Activated CD4-positive, CD25-positive, alpha-beta regulatory T cell treated with anti-CD3 and anti-CD28 coated beads, Interleukin-2, amount 50 U/mL, for 16 hours (primary cell): ENCODE measurements around the gene ARHGEF38.

ENCODE experiments used
- DNase-seq: peaks from one replicate; pipeline ENCODE4 v3.0.0-alpha.2; 2020; ENCODE audit warnings: low read depth, low spot score

ARHGEF38 gene, protein sequence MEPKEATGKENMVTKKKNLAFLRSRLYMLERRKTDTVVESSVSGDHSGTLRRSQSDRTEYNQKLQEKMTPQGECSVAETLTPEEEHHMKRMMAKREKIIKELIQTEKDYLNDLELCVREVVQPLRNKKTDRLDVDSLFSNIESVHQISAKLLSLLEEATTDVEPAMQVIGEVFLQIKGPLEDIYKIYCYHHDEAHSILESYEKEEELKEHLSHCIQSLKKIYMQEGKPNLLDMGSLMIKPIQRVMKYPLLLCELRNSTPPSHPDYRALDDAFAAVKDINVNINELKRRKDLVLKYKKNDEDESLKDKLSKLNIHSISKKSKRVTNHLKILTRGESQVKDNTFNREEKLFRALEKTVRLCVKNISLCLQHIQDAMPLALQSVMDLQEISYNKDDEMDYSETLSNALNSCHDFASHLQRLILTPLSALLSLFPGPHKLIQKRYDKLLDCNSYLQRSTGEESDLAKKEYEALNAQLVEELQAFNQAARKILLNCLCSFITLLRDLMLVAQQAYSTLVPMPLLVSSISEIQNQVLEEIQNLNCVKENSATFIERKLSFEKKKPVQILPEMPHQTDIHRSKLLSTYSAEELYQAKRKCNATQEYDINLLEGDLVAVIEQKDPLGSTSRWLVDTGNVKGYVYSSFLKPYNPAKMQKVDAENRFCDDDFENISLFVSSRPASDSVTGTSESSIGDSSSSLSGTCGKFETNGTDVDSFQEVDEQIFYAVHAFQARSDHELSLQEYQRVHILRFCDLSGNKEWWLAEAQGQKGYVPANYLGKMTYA

DNA sequence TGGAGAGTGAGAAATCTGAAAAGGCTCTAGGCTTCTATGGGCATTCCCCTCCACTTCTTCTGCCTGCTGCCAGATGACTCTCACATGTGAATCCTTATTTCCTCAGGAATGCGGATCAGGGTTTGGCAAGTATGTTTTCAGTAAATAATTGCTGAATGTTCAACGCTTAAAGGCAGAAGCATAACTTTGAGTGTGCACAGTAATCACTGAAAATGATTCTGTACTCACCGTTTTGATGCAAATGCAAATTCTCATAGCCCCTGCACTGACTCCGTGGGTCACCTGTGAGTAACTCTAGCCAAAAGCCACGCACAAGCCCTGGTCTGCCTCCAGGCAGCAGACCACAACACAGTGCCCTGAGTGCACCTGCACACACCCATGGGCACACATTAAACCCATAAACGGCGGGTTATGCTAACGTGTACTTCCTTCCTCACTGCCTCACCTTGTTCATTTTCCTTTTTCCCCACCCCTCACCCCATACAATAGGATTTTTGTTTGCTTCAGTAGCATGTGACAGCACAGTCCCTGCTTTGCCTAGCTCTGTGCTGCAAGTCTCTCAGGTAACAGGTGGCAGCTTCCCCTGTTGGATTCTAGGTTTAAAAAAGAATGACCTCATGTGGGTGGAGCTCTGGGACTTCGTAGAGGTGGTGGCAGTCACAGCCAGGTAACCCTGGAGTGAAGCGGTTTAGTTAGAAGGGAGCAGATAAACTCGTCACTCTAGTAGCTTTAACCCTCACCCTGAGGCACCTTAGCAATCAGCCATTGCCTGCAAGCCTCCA lies at the start of gene ARHGEF38:
Gene ARHGEF38, plus strand, starts transcription at position 656 of the 782 bp plus-strand sequence. CDS start 146 bp downstream, outside the sequence.
- DNase-seq = no peak

DNA sequence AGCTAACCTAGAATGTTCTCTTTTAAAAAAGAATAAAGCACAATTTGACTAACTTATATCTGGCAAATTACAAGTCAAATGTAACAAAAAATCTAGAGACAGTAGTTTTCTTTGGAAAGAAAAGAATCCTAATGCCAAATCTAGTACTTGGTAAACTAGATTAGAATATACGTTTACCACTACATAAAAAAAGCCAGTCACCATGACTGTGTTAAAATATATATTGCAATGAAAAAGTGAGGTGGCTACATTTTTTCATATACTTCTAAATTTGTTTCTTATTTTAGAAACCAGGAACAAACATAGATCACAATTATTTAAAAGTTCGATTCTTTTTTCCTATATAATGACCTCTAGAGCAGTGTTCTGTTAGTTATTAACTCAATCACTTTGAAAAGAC lies 48.9 kb upstream of the ARHGEF38 start:
- no peak for DNase-seq

DNA sequence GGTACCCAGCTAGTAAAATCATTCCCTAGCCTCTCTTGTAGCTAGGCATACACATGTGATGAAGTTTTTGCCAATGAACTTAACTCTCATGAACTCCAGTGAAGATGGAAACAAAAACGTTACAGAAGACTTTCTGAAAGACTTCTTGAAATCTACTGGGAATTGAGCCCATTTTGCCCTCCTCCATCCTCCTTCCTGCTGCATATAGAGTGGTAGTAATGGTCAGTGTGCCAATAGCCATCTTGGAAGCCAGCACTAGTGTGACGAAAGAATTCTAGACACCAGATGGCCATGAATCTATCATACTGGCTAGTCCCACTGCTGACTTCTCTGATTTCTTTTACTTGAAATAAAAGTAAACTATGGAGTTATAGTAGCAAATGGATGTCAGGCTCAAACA lies 47.7 kb upstream of the ARHGEF38 start:
- no peak for DNase-seq

DNA sequence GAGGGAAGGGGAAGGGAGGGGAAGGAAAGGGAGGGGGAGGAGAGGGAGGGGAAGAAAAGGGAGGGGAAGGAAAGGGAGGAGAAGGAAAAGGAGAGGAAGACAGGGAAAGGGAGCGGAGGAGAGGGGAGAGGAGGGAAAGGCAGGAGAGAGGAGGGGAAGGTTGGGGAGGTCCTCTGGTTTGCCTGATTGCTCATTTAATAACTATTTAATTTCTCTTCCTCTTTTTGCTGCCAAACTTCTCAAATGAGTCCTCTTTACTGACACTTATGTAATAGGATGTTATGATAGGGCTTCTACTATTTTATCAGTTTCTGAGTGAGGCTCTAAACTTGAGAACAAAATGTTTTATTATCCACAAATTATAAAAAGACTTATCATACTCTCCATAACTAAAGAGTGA lies 43.1 kb upstream of the ARHGEF38 start:
- DNase-seq = no peak

DNA sequence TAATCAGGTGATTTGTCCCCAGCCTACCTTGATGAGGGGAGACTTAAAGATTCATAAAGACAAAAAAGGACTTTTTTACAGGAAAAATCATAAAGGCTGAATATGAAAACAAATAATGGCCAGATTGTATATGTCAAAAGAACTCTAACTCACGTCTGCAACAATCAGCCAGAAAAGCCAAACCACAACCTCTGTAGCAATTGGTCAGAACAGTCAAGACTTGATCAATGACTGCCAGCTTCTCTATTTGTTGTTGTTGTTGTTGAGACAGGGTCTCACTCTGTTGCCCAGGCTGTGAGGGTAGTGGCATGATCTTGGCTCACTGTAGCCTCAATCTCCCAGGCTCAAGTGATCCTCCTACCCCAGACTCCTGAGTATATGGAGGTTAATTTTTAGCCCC lies 42.7 kb upstream of the ARHGEF38 start:
- DNase-seq = no peak

DNA sequence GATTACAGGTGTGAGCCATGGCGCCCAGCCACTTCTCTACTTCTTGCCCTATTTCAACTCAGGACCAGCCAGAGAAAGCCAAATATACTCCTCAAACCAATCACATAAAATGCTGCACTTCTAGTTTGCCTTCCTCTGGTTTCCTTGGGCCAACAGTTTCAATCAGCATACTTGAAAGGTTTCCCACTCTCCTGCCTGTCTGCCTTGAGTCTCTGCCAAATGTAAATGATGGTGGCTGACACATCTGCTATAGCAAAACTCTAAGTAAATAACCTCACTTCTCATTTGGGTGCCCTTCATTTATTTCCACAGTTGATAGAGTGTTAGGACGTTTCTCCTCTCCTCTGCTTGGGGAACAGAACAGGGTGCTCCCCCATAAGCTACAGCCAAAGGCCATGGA lies 42.2 kb upstream of the ARHGEF38 start:
- no peak for DNase-seq

DNA sequence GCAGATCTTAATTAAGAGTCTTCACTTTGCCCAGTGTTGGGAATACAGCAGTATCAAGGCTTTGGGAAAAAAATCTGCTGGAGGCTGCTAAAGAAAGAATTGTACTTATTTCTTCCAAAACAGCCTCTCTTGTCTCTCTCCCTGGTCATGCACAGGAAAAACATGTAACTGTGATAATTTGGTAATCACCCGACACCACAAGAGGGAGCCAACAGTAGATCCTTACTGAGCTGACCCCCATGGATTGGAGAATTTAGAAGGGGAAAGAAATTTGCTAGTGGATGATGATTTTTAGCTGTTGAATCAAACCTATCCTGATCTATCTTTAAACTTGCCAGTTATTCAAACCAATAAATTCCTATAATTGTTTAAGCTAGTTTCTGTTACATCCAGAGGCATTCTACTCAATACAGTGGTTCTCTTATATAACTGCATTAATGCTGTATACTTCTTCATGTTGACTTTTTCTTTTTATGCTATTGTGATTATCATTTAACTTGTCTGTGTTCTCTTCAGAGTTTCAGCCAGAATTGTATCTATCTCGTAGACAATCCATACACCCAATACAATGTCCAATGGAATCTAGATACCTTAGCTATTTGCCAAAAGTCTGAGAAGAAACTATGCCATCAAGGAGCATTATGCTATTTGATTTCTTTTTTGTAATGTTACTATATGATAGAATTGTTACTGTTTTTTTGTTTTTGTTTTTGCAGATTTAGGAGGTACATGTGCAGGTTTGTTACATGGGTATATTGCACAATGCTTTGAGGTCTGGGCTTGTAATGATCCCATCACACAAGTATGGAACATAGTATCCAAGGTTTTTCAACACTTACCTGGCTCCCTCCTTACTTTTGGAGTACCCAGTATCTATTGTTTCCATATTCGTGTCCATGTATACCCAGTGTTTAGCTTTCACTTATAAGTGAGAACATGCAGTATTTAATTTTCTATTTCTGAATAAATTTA lies 31.3 kb upstream of the ARHGEF38 start:
- DNase-seq = no peak

DNA sequence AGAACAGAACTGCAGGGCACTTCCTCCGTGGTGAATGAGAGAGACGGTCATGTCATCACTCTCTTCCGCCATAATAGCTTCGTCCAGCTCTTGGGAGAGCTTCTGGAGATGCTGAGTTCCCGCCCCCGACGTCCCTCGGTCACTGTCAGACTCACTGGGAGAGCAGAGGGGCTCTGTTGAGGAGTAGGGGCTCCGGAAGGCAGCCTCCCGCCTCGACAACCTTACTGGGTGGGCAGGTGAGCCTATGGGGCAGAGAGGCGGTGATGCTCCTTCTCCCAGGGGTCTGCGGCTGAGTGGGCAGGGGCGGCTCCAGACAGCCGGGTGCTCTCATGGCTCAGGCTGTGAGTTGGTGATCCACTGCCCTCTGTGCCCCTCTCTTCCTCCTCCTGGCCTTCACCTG lies 25.8 kb upstream of the ARHGEF38 start:
- no peak for DNase-seq

DNA sequence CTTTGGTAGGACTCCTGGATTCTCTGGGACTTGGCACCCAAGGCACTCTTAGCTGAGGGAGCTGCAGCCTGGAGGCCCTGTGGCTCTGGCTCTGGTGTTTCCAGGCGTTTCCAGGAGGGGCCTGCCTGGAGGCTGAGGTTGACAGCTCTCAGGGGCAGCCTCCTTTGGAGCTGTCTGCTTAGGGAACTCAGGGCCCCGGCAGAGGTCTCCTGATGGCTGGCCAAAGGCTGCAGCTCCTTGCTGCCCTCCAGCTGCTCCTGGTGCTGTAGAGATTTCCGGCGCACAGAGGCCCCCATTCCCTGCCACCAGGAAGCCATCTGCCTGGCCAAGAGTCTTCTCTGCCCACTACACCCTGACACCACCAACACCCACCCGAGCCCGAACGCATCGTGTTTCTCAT lies 25.3 kb upstream of the ARHGEF38 start:
- DNase-seq = no peak

DNA sequence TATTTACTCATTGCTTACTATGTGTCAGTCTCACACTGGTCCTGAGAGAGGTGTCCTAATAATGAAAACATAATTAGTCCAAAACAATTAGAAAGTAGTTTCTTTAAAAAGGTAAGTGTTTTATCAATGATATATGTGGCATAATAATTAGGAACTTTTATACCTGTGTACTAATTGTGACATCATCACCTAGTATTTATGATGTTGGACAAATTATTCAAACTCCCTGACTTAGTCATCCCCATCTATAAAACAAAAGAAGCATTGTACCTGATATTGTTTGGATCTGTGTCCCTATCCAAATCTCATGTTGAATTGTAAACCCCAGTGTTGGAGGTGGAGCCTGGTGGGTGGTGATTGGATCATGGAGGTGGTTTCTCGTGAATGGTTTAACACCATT lies 15.8 kb upstream of the ARHGEF38 start:
- no peak for DNase-seq

DNA sequence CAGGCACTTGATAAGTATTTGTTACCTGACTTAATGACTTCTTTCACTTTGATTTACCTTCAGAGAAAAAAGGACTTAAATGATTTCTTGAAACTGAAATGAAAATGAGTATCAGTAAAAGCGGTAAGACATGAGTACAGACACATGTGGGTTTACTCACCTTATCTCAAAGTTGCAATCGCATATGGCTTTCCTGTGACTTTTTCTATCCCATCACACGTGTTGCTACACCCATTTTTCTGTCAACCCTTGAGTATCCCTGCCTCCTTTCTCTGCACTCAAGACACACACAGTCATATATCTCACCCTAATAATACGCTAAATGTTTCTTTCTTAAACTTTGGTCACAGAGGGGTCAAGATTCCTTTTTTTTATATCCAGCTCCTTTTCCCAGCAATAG lies 11.0 kb upstream of the ARHGEF38 start:
- no peak for DNase-seq

DNA sequence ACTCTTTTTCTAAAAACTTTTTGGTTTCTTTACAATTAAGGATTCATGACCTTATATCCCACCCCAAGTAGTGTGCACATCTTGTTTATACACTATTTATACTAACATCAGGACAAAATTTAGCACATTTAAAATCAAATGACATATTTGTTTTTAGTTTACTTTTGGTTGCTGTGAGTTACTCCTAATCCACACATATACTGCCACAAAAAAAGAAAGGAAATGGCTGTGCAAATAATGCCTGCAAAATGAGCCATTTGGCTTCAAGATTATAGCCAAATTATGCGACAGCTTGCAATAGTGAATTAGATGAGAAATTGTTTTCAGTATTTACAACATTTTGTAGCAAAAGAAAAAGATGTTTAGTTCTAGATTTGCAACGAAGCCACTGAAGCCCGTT lies 10.4 kb upstream of the ARHGEF38 start:
- no peak for DNase-seq

DNA sequence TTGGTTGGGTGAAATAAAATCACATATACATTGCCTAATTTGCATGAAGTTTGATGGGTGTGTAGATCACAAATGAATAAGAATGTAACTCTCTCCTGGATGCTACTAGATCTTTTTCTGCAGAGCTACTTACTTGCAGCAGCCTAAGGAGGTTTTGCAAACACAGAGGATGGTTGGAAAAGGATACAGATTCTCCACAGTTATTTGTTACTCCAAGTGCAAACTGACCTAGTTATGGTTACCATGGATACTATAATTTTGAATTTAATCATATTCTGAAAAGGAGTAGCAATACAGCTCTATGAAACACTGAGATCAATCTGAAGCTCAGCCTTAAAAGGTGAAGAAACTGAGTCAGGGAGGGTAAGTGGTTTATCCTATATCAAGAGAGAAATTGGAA lies 9.1 kb upstream of the ARHGEF38 start:
- DNase-seq = no peak

DNA sequence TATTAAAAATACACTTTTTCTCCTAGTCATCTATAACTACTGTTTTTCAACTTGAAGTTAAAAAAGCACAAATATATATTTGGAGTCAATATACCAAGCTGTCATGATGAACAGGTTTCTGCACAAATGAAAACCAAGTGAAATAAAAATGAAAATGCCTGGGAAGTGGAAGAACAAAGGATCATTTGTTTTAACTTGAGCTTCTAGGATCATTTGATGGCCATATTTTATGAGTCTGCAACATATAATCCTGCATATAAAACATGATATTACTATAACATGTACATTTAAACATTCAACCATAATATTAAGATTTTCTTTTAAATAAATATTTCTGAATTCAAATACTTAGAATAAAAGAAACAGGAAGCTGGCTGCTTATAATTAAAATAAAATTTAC lies 8.5 kb upstream of the ARHGEF38 start:
- no peak for DNase-seq

DNA sequence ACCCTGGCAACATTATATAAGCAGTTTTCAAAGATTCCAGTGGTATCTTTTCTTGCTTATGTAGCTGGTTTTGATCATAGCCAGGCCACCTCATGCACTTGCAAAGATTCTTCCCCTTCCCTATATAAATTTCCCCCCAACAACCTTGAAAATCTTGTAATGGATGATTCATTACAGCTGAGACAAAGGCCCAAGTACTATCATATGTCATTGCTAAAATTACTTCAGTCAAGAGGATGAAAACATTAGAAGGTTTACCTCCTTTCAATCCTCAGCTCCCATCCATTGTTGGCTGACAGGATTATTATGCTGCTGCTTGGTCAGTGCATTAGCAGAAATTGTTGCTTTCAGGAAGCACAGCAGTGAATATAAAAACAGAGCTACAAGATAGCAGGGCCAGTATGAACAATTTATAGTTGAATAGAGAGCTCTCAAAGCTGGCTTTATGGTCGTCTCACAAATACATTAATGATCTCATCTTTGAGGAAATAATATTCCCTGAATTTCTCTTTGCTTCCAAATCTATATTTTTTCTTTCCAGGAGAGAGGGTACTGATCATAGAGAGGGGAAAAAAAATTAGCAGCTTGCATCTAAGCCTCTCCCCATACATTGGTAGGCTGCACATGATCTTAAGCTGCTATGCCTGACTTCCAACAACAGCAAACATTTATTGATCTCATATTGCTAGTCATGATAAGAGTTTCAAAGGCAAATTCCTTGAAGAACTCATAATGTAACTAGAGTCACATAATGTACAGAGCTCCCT lies 7.7 kb upstream of the ARHGEF38 start:
- DNase-seq = no peak

DNA sequence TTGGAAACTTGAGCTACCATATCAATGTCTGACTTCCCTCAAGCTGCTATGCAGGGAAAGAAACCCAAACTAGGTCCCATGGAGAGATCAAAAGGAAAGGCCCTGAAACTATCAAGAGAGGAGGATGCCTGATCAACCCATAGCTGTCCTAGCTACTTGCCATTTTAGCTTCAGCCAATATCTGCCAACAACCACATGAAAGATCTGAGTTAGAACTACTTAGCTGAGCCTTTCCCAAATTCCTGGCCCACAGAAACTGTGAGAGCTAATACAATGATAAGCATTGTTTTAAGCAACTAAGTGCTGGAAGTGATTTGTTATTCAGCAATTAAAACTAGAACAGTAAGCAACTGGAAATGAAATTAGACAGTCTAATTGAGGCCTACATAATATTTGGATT lies 6.3 kb upstream of the ARHGEF38 start:
- DNase-seq = no peak

DNA sequence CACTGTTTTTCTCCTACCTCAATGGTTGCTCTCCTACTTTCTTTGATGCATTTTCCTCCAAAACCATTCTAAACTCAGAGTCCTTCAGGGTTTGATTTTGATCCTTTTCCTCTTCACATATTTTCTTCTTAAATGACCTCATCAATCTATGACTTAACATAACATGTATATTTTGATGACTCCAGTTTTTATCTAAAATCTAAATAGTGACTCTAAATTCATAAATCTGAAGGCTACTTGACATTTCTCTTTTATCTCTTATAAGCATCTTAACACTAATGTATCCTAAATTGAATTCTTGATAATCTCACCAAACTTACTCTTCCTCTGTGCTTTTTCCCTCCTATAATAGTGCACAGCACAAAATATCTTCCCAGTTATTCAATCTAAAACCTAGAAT lies 4.7 kb upstream of the ARHGEF38 start:
- no peak for DNase-seq

DNA sequence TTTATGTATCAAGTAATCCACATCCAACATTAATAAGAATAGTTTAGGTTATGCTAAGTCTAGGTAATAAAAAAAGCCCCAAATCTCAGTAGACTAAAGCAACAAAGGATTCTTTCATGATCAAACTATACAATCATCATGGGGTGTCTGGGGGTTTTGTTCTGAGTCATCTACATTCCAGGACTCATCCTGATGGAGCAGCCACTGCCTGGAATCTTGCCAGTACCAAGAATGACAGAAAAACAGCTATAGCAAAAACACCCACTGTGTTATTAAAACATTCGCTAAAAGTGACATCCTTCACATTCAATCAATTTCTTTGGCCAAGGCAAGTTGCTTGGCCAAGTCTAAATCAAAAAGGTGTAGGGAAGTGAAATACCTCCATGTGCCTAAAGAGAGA lies 3.9 kb upstream of the ARHGEF38 start:
- no peak for DNase-seq

DNA sequence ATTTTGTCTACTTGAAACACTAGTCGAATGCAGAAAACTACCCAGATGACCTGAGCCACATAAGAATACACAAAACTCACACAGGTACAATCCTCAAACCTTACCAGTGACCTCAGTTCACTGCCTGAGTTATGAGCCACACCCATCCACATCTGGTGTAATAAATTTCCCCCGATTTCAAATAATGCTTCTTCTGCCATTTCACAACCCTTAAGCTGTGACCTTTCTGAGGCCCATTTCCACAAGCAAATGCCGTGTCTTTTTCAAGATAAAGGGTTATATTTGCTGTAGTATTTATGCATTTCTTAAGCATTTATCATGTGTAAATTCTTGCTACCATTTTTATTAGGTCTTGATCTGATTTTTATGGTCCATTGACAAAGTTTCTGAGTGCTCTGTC lies 1.8 kb upstream of the ARHGEF38 start:
- no peak for DNase-seq

DNA sequence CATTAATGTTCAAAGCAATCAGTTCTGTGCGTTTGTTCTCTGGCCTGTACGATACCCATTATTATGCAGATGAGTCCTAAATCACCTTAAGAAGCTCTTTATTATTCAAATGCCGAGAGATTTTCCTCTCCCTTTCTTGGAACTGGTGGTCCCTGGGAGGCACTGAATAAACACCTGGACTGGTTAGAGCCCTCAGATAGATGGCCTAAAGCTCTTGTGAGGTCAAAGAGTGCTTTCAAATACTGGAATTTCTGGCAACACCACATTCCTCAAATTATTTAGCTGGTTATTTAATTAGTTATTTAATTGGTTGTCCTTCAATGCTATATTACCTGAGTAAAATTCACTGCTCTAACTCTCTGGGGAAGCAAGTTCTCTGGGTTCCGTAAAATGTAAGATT lies 3.0 kb downstream of the ARHGEF38 start:
- no peak for DNase-seq
